Measurements from ENCODE around the gene SMIM20.
A peak's percentile ranks its signal among the peaks of the same experiment; 100 is the strongest.

The SMIM20 gene

GRCh38 chr4:25930731-25931354 lies 16.8 kb downstream of the SMIM20 start:
- peaks cover 10% of the 10 kb centered on the region for H3K4me1 Mint-ChIP-seq
- H3K9me3 Mint-ChIP-seq: no peaks in the 10 kb centered on the region
- peaks cover 6% of the 10 kb centered on the region for H3K36me3 Mint-ChIP-seq
- ATAC-seq: no peak
- no peak for DNase-seq (ENCODE audit: low spot score in 2 of 2)
- H3K4me3 Mint-ChIP-seq: no peak overlapping the region
- no peak overlapping the region for H3K27ac Mint-ChIP-seq

GRCh38 chr4:25936696-25937095 lies 22.7 kb downstream of the SMIM20 start:
- Mint-ChIP-seq H3K4me1 (peaks cover 31% of the 10 kb centered on the region), H3K36me3 (peaks cover 4% of the 10 kb centered on the region), H3K27ac (peak overlapping the region; percentile 67), H3K4me3 (no peak overlapping the region), H3K9me3 (peaks cover 2% of the 10 kb centered on the region)
- DNase-seq (ENCODE audit: low spot score in 2 of 2) (no peak), ATAC-seq (no peak)

GRCh38 chr4:25937801-25938200 lies 23.8 kb downstream of the SMIM20 start:
- Mint-ChIP-seq H3K4me3 (peak overlapping the region; percentile 47), H3K27ac (peak overlapping the region; percentile 89), H3K4me1 (peaks cover 31% of the 10 kb centered on the region), H3K36me3 (peaks cover 4% of the 10 kb centered on the region), H3K9me3 (peaks cover 2% of the 10 kb centered on the region)
- DNase-seq (ENCODE audit: low spot score in 2 of 2) (no peak), ATAC-seq (no peak)

- peak in 1 of 2 donors; percentile 59 for DNase-seq (ENCODE audit: low spot score in 2 of 2)
- Mint-ChIP-seq H3K36me3 (peaks cover 4% of the 10 kb centered on the region), H3K9me3 (peaks cover 2% of the 10 kb centered on the region), H3K4me3 (peak overlapping the region; percentile 47), H3K27ac (peak overlapping the region; percentile 89), H3K4me1 (peaks cover 31% of the 10 kb centered on the region)
- ATAC-seq: peak; percentile 80
These were observed 24.3 kb downstream of the SMIM20 start for GRCh38 chr4:25938366-25938765.

- Mint-ChIP-seq H3K36me3 (peaks cover 4% of the 10 kb centered on the region), H3K4me3 (peak overlapping the region; percentile 47), H3K4me1 (peaks cover 31% of the 10 kb centered on the region), H3K9me3 (peaks cover 2% of the 10 kb centered on the region), H3K27ac (peak overlapping the region; percentile 89)
- ATAC-seq (peak; percentile 98), DNase-seq (ENCODE audit: low spot score in 2 of 2) (peak; percentile 14 to 74)
These were observed 24.8 kb downstream of the SMIM20 start for GRCh38 chr4:25938787-25939186.

GRCh38 chr4:25939330-25939729 lies 25.3 kb downstream of the SMIM20 start:
- peak overlapping the region; percentile 47 for H3K4me3 Mint-ChIP-seq
- peaks cover 4% of the 10 kb centered on the region for H3K36me3 Mint-ChIP-seq
- DNase-seq (ENCODE audit: low spot score in 2 of 2) (no peak), ATAC-seq (no peak)
- H3K27ac Mint-ChIP-seq: peak overlapping the region; percentile 89
- peaks cover 2% of the 10 kb centered on the region for H3K9me3 Mint-ChIP-seq
- peaks cover 31% of the 10 kb centered on the region for H3K4me1 Mint-ChIP-seq

GRCh38 chr4:25941457-25942221 lies 27.6 kb downstream of the SMIM20 start:
- Mint-ChIP-seq H3K27ac (no peak overlapping the region), H3K4me1 (peaks cover 31% of the 10 kb centered on the region), H3K9me3 (peaks cover 2% of the 10 kb centered on the region), H3K36me3 (peaks cover 4% of the 10 kb centered on the region), H3K4me3 (no peak overlapping the region)
- ATAC-seq: no peak
- DNase-seq (ENCODE audit: low spot score in 2 of 2): no peak

- Mint-ChIP-seq H3K27ac (no peak overlapping the region), H3K4me3 (no peak overlapping the region), H3K9me3 (peaks cover 2% of the 10 kb centered on the region), H3K36me3 (peaks cover 4% of the 10 kb centered on the region), H3K4me1 (peaks cover 23% of the 10 kb centered on the region)
- ATAC-seq: no peak
- DNase-seq (ENCODE audit: low spot score in 2 of 2): no peak
These were observed 29.3 kb downstream of the SMIM20 start for GRCh38 chr4:25943312-25943711.

- ATAC-seq (no peak), DNase-seq (ENCODE audit: low spot score in 2 of 2) (no peak)
- H3K4me1 Mint-ChIP-seq: peaks cover 19% of the 10 kb centered on the region
- peaks cover 2% of the 10 kb centered on the region for H3K9me3 Mint-ChIP-seq
- H3K27ac Mint-ChIP-seq: no peak overlapping the region
- no peak overlapping the region for H3K4me3 Mint-ChIP-seq
- peaks cover 4% of the 10 kb centered on the region for H3K36me3 Mint-ChIP-seq
These were observed 29.8 kb downstream of the SMIM20 start for GRCh38 chr4:25943805-25944204.

- H3K4me3 Mint-ChIP-seq: no peak overlapping the region
- H3K36me3 Mint-ChIP-seq: no peaks in the 10 kb centered on the region
- DNase-seq (ENCODE audit: low spot score in 2 of 2) (no peak), ATAC-seq (no peak)
- H3K9me3 Mint-ChIP-seq: no peaks in the 10 kb centered on the region
- H3K27ac Mint-ChIP-seq: no peak overlapping the region
- H3K4me1 Mint-ChIP-seq: peaks cover 5% of the 10 kb centered on the region
These were observed 34.0 kb downstream of the SMIM20 start for GRCh38 chr4:25948051-25948450.

GRCh38 chr4:25949173-25949748 lies 35.2 kb downstream of the SMIM20 start:
- DNase-seq (ENCODE audit: low spot score in 2 of 2): no peak
- Mint-ChIP-seq H3K27ac (no peak overlapping the region), H3K4me1 (peaks cover 5% of the 10 kb centered on the region), H3K9me3 (no peaks in the 10 kb centered on the region), H3K4me3 (no peak overlapping the region), H3K36me3 (no peaks in the 10 kb centered on the region)
- ATAC-seq: no peak

GRCh38 chr4:25949994-25950393 lies 36.0 kb downstream of the SMIM20 start:
- DNase-seq (ENCODE audit: low spot score in 2 of 2): no peak
- no peak for ATAC-seq
- Mint-ChIP-seq H3K4me1 (peaks cover 5% of the 10 kb centered on the region), H3K36me3 (no peaks in the 10 kb centered on the region), H3K4me3 (no peak overlapping the region), H3K27ac (no peak overlapping the region), H3K9me3 (no peaks in the 10 kb centered on the region)

- no peaks in the 10 kb centered on the region for H3K9me3 Mint-ChIP-seq
- H3K4me1 Mint-ChIP-seq: peaks cover 5% of the 10 kb centered on the region
- DNase-seq (ENCODE audit: low spot score in 2 of 2): no peak
- no peaks in the 10 kb centered on the region for H3K36me3 Mint-ChIP-seq
- no peak overlapping the region for H3K4me3 Mint-ChIP-seq
- no peak overlapping the region for H3K27ac Mint-ChIP-seq
- ATAC-seq: no peak
These were observed 36.7 kb downstream of the SMIM20 start for GRCh38 chr4:25950461-25951389.

- H3K27ac Mint-ChIP-seq: no peak overlapping the region
- no peak overlapping the region for H3K4me3 Mint-ChIP-seq
- no peaks in the 10 kb centered on the region for H3K36me3 Mint-ChIP-seq
- DNase-seq (ENCODE audit: low spot score in 2 of 2): no peak
- ATAC-seq: no peak
- H3K9me3 Mint-ChIP-seq: no peaks in the 10 kb centered on the region
- H3K4me1 Mint-ChIP-seq: peaks cover 5% of the 10 kb centered on the region
These were observed 37.5 kb downstream of the SMIM20 start for GRCh38 chr4:25951390-25951952.

GRCh38 chr4:25953740-25954139 lies 39.7 kb downstream of the SMIM20 start:
- H3K9me3 Mint-ChIP-seq: no peaks in the 10 kb centered on the region
- no peaks in the 10 kb centered on the region for H3K36me3 Mint-ChIP-seq
- DNase-seq (ENCODE audit: low spot score in 2 of 2): no peak
- peaks cover 5% of the 10 kb centered on the region for H3K4me1 Mint-ChIP-seq
- H3K27ac Mint-ChIP-seq: no peak overlapping the region
- no peak overlapping the region for H3K4me3 Mint-ChIP-seq
- no peak for ATAC-seq
